Neural progenitor cell (in vitro differentiated cells): Measurements from ENCODE around the gene DVL1. TPM values are rescaled to one million over a fixed set of nuclear protein-coding genes. Genes with fewer than 3 reads are reported as not detected.

ENCODE experiments used
- DNase-seq: peaks from one replicate; pipeline ENCODE4 v3.0.0-alpha.2; 2016; ENCODE audit warnings: low spot score
- H2AFZ ChIP-seq: fragments of 200-600 bp; sonication (generic); replicated peaks from 2 replicates; pipeline ENCODE4 v1.6.1; 2016; ENCODE audit warnings: antibody characterized with exemption
- H3F3A ChIP-seq: fragments of 200-600 bp; sonication (generic); 2 replicates; pipeline ENCODE4 v1.6.1; 2016; ENCODE audit warnings: antibody characterized with exemption, low read depth
- H3K27ac ChIP-seq: fragments of 200-600 bp; sonication (generic); 2 replicates; pipeline ENCODE4 v1.5.1; 2016; ENCODE audit warnings: mild to moderate bottlenecking
- H3K27me3 ChIP-seq: fragments of 200-600 bp; sonication (generic); 2 replicates; pipeline ENCODE4 v1.6.1; 2016; ENCODE audit warnings: mild to moderate bottlenecking, moderate library complexity
- H3K36me3 ChIP-seq: fragments of 200-600 bp; sonication (generic); 2 replicates; pipeline ENCODE4 v1.5.1; 2016
- H3K4me1 ChIP-seq: fragments of 200-600 bp; sonication (generic); 2 replicates; pipeline ENCODE4 v1.6.1; 2016; ENCODE audit warnings: mixed run types
- H3K4me2 ChIP-seq: fragments of 200-600 bp; sonication (generic); 2 replicates; pipeline ENCODE4 v1.6.1; 2016
- H3K4me3 ChIP-seq: fragments of 200-600 bp; sonication (generic); 2 replicates; pipeline ENCODE4 v1.5.1; 2016
- H3K79me2 ChIP-seq: fragments of 200-600 bp; sonication (generic); 2 replicates; pipeline ENCODE4 v1.6.1; 2016; ENCODE audit warnings: low read depth
- H3K9ac ChIP-seq: fragments of 200-600 bp; sonication (generic); 2 replicates; pipeline ENCODE4 v1.6.1; 2016
- H3K9me3 ChIP-seq: fragments of 200-600 bp; sonication (generic); 2 replicates; pipeline ENCODE4 v1.5.1; 2016; ENCODE audit warnings: low read depth
- H4K20me1 ChIP-seq: fragments of 200-600 bp; sonication (generic); 2 replicates; pipeline ENCODE4 v1.6.1; 2016; ENCODE audit warnings: low read depth
- H3K27ac Mint-ChIP-seq: 3 replicates; pipeline ENCODE4 v1.8.0; 2021; ENCODE audit warnings: mixed read lengths
- H3K27me3 Mint-ChIP-seq: 2 replicates; pipeline ENCODE4 v1.8.0; 2022; ENCODE audit warnings: low read depth, mild to moderate bottlenecking, inconsistent platforms, moderate library complexity, mixed read lengths; ENCODE audit not compliant: insufficient read depth
- H3K36me3 Mint-ChIP-seq: 3 replicates; pipeline ENCODE4 v1.8.0; 2021; ENCODE audit warnings: mixed read lengths
- H3K4me1 Mint-ChIP-seq: 3 replicates; pipeline ENCODE4 v1.8.0; 2021; ENCODE audit warnings: mixed read lengths
- H3K4me3 Mint-ChIP-seq: 3 replicates; pipeline ENCODE4 v1.8.0; 2021; ENCODE audit warnings: mild to moderate bottlenecking, moderate library complexity, mixed read lengths
- H3K9me3 Mint-ChIP-seq: 3 replicates; pipeline ENCODE4 v1.8.0; 2020; ENCODE audit warnings: mixed read lengths
- CTCF ChIP-seq: fragments of 200-600 bp; sonication (generic); IDR thresholded peaks from 2 replicates; pipeline ENCODE4 v1.5.1; 2017; ENCODE audit warnings: antibody characterized with exemption, mild to moderate bottlenecking
- EZH2 ChIP-seq: fragments of 200-600 bp; sonication (generic); IDR thresholded peaks from 2 replicates; pipeline ENCODE4 v1.6.1; 2017; ENCODE audit warnings: antibody characterized with exemption, mild to moderate bottlenecking, moderate library complexity
- EZH2phosphoT487 ChIP-seq: fragments of 200-600 bp; sonication (generic); IDR thresholded peaks from 2 replicates; pipeline ENCODE4 v1.6.1; 2017; ENCODE audit warnings: antibody characterized with exemption
- total RNA-seq: library from RNA; depleted of rRNA; stranded (reverse); fragments of >200 nt; gene quantifications from 2 replicates; pipeline ENCODE4 v1.2.3, GENCODE V29; 2015; ENCODE audit warnings: low replicate concordance

DVL1 gene
- total RNA-seq, 1 donor from 2014 or later = 14.5 TPM

GRCh38 chr1:1340791-1341548 is 8.2 kb downstream of the DVL1 start:
- no peaks in the 10 kb centered on the region for H3K4me1 Mint-ChIP-seq
- no peak overlapping the region for H3K4me2 ChIP-seq
- H3K9ac ChIP-seq = no peak overlapping the region
- peaks cover 5% of the 10 kb centered on the region for H3F3A ChIP-seq
- no peak overlapping the region for H3K4me3 ChIP-seq
- no peak for DNase-seq
- no peaks in the 10 kb centered on the region for H3K9me3 Mint-ChIP-seq
- no peak overlapping the region for H3K27ac ChIP-seq
- no peaks in the 10 kb centered on the region for H3K27me3 ChIP-seq
- peaks cover 2% of the 10 kb centered on the region for H3K27me3 Mint-ChIP-seq
- H3K36me3 Mint-ChIP-seq = peaks cover 10% of the 10 kb centered on the region
- peak overlapping the region; percentile 52 for H3K4me3 Mint-ChIP-seq
- no peaks in the 10 kb centered on the region for H3K4me1 ChIP-seq
- TF ChIP-seq EZH2 (no peak), EZH2phosphoT487 (no peak), CTCF (no peak)
- no peaks in the 10 kb centered on the region for H3K9me3 ChIP-seq
- H3K79me2 ChIP-seq = peaks cover 17% of the 10 kb centered on the region
- no peaks in the 10 kb centered on the region for H3K36me3 ChIP-seq
- H3K27ac Mint-ChIP-seq = no peak overlapping the region
- H2AFZ ChIP-seq = no peak overlapping the region
- H4K20me1 ChIP-seq = peaks cover 48% of the 10 kb centered on the region

GRCh38 chr1:1340185-1340584 is 9.0 kb downstream of the DVL1 start:
- H3K4me2 ChIP-seq = no peak overlapping the region
- no peaks in the 10 kb centered on the region for H3K4me1 ChIP-seq
- H3K36me3 Mint-ChIP-seq = peaks cover 10% of the 10 kb centered on the region
- H3K4me1 Mint-ChIP-seq = no peaks in the 10 kb centered on the region
- H3K27me3 Mint-ChIP-seq = peaks cover 2% of the 10 kb centered on the region
- no peak for DNase-seq
- H3K9me3 ChIP-seq = no peaks in the 10 kb centered on the region
- H3K4me3 ChIP-seq = no peak overlapping the region
- H3K9me3 Mint-ChIP-seq = no peaks in the 10 kb centered on the region
- no peaks in the 10 kb centered on the region for H3K27me3 ChIP-seq
- H3K27ac ChIP-seq = no peak overlapping the region
- H3K36me3 ChIP-seq = no peaks in the 10 kb centered on the region
- no peak overlapping the region for H3K9ac ChIP-seq
- no peak for TF ChIP-seq CTCF
- TF ChIP-seq EZH2 = no peak
- no peak for TF ChIP-seq EZH2phosphoT487
- H3K27ac Mint-ChIP-seq = no peak overlapping the region
- peaks cover 12% of the 10 kb centered on the region for H3K79me2 ChIP-seq
- no peak overlapping the region for H3K4me3 Mint-ChIP-seq
- H4K20me1 ChIP-seq = peaks cover 48% of the 10 kb centered on the region
- peaks cover 9% of the 10 kb centered on the region for H3F3A ChIP-seq
- H2AFZ ChIP-seq = no peak overlapping the region

- TF ChIP-seq EZH2 (no peak), CTCF (no peak), EZH2phosphoT487 (no peak)
- Histone ChIP-seq H3K4me2 (no peak overlapping the region), H3K4me3 (no peak overlapping the region), H3K79me2 (no peaks in the 10 kb centered on the region), H3K9ac (no peak overlapping the region), H3K36me3 (no peaks in the 10 kb centered on the region), H3K4me1 (no peaks in the 10 kb centered on the region), H3F3A (peaks cover 12% of the 10 kb centered on the region), H2AFZ (no peak overlapping the region), H3K9me3 (no peaks in the 10 kb centered on the region), H3K27me3 (no peaks in the 10 kb centered on the region), H4K20me1 (peaks cover 47% of the 10 kb centered on the region), H3K27ac (no peak overlapping the region)
- DNase-seq = no peak
- H3K27me3 Mint-ChIP-seq = peaks cover 9% of the 10 kb centered on the region
- H3K9me3 Mint-ChIP-seq = no peaks in the 10 kb centered on the region
- no peaks in the 10 kb centered on the region for H3K4me1 Mint-ChIP-seq
- H3K4me3 Mint-ChIP-seq = no peak overlapping the region
- no peak overlapping the region for H3K27ac Mint-ChIP-seq
- peaks cover 10% of the 10 kb centered on the region for H3K36me3 Mint-ChIP-seq
Measured at GRCh38 chr1:1338278-1338677, 10.9 kb downstream of the DVL1 start.
